ENCODE measurements around the gene ST8SIA5.

Gene ST8SIA5

DNA sequence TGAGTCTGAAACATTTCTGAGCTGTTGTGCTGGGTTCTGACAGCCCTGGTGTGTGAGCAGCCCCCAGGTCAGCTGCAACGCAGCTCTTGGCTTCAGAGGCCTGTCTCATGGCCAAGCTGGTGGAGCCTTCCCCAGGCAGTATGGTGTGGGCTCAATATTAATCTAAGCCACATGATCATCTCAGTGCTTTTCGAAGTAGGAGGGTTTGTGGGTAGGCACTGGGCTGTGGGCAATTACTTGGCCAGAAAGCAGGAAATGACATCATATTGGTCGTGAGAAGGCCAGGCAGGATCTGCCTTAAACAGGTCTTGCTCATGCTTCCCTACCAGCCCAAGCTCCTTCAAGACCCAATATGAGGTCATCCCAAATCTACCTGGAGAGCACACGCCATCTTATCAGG, 126.7 kb downstream of the ST8SIA5 start:
- TF ChIP-seq CTCF (IDR thresholded peaks at IDR 0.05; ENCODE audit: poor library complexity, severe bottlenecking): no peak
- DNase-seq (ENCODE audit: low spot score): no peak

GRCh38 chr18:46629361-46629760, 127.5 kb downstream of the ST8SIA5 start:
- no peak for TF ChIP-seq CTCF (IDR thresholded peaks at IDR 0.05; ENCODE audit: poor library complexity, severe bottlenecking)
- no peak overlapping the region for H3K4me3 ChIP-seq (ENCODE audit: severe bottlenecking)
- no peaks in the 10 kb centered on the region for H3K27me3 ChIP-seq (ENCODE audit: insufficient read depth, poor library complexity, severe bottlenecking)
- no peaks in the 10 kb centered on the region for H3K9me3 ChIP-seq (ENCODE audit: severe bottlenecking)
- no peaks in the 10 kb centered on the region for H3K4me1 ChIP-seq (ENCODE audit: insufficient read depth, poor library complexity, severe bottlenecking)
- no peaks in the 10 kb centered on the region for H3K36me3 ChIP-seq (ENCODE audit: low read depth)
- H3K27ac ChIP-seq (ENCODE audit: poor library complexity, severe bottlenecking): no peak overlapping the region
- DNase-seq (ENCODE audit: low spot score): no peak
- no peak for ATAC-seq (ENCODE audit: low read depth)

More for the DNA sequence above, 126.7 kb downstream of the ST8SIA5 start:
- Histone ChIP-seq H3K36me3 (ENCODE audit: low read depth) (no peaks in the 10 kb centered on the region), H3K27ac (ENCODE audit: poor library complexity, severe bottlenecking) (no peak overlapping the region), H3K9me3 (ENCODE audit: severe bottlenecking) (no peaks in the 10 kb centered on the region), H3K4me3 (ENCODE audit: severe bottlenecking) (no peak overlapping the region), H3K4me1 (ENCODE audit: insufficient read depth, poor library complexity, severe bottlenecking) (no peaks in the 10 kb centered on the region), H3K27me3 (ENCODE audit: insufficient read depth, poor library complexity, severe bottlenecking) (no peaks in the 10 kb centered on the region)
- no peak for ATAC-seq (ENCODE audit: low read depth)

DNA sequence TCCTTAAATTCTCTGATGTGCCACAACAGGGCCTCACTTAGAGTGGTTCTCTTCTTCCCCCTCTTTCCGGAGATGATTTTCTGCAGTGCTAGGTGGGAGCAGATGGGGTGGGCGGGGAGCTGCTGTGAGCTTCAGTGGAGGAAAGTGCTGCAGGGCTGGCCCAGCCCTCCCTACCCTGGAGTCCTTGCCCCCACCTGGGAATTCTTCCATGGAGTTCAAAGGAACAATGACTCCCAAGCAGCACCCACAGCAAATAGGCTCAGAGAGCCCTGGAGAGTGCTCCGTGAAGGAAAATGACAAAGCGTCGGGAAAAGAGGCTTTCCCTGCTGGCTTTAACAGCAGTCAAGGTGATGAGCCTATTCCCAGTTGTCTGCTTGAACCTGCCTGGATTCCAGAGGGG, 128.6 kb downstream of the ST8SIA5 start:
- no peak for TF ChIP-seq CTCF (IDR thresholded peaks at IDR 0.05; ENCODE audit: poor library complexity, severe bottlenecking)
- Histone ChIP-seq H3K36me3 (ENCODE audit: low read depth) (no peaks in the 10 kb centered on the region), H3K4me1 (ENCODE audit: insufficient read depth, poor library complexity, severe bottlenecking) (no peaks in the 10 kb centered on the region), H3K27me3 (ENCODE audit: insufficient read depth, poor library complexity, severe bottlenecking) (no peaks in the 10 kb centered on the region), H3K9me3 (ENCODE audit: severe bottlenecking) (no peaks in the 10 kb centered on the region), H3K4me3 (ENCODE audit: severe bottlenecking) (no peak overlapping the region), H3K27ac (ENCODE audit: poor library complexity, severe bottlenecking) (no peak overlapping the region)
- ATAC-seq (ENCODE audit: low read depth) (no peak), DNase-seq (ENCODE audit: low spot score) (no peak)

- DNase-seq (ENCODE audit: low spot score) (no peak), ATAC-seq (ENCODE audit: low read depth) (no peak)
- no peak overlapping the region for H3K4me3 ChIP-seq (ENCODE audit: severe bottlenecking)
- H3K4me1 ChIP-seq (ENCODE audit: insufficient read depth, poor library complexity, severe bottlenecking): no peaks in the 10 kb centered on the region
- H3K27me3 ChIP-seq (ENCODE audit: insufficient read depth, poor library complexity, severe bottlenecking): no peaks in the 10 kb centered on the region
- no peaks in the 10 kb centered on the region for H3K9me3 ChIP-seq (ENCODE audit: severe bottlenecking)
- no peaks in the 10 kb centered on the region for H3K36me3 ChIP-seq (ENCODE audit: low read depth)
- no peak for TF ChIP-seq CTCF (IDR thresholded peaks at IDR 0.05; ENCODE audit: poor library complexity, severe bottlenecking)
- no peak overlapping the region for H3K27ac ChIP-seq (ENCODE audit: poor library complexity, severe bottlenecking)
Observed at GRCh38 chr18:46627136-46627535, 129.7 kb downstream of the ST8SIA5 start.

- no peaks in the 10 kb centered on the region for H3K27me3 ChIP-seq (ENCODE audit: insufficient read depth, poor library complexity, severe bottlenecking)
- no peak overlapping the region for H3K4me3 ChIP-seq (ENCODE audit: severe bottlenecking)
- H3K9me3 ChIP-seq (ENCODE audit: severe bottlenecking): no peaks in the 10 kb centered on the region
- no peak for DNase-seq (ENCODE audit: low spot score)
- no peak for ATAC-seq (ENCODE audit: low read depth)
- no peak overlapping the region for H3K27ac ChIP-seq (ENCODE audit: poor library complexity, severe bottlenecking)
- H3K36me3 ChIP-seq (ENCODE audit: low read depth): no peaks in the 10 kb centered on the region
- no peak for TF ChIP-seq CTCF (IDR thresholded peaks at IDR 0.05; ENCODE audit: poor library complexity, severe bottlenecking)
- H3K4me1 ChIP-seq (ENCODE audit: insufficient read depth, poor library complexity, severe bottlenecking): no peaks in the 10 kb centered on the region
Observed at GRCh38 chr18:46625069-46625468, 131.8 kb downstream of the ST8SIA5 start.

All from RWPE2 (cell line).